Neural cell (in vitro differentiated cells): ENCODE results near the gene ABCA2.

ENCODE experiments used
- CTCF ChIP-seq: fragments of 450-650 bp; IDR thresholded peaks from 2 replicates; pipeline ENCODE4 v1.5.1; 2014; ENCODE audit warnings: antibody characterized with exemption, mild to moderate bottlenecking, moderate library complexity; ENCODE audit not compliant: poor library complexity, severe bottlenecking
- EP300 ChIP-seq: fragments of 450-650 bp; conservative IDR thresholded peaks from 2 replicates; pipeline ENCODE4 v1.6.1; 2014; ENCODE audit warnings: antibody characterized with exemption, mild to moderate bottlenecking, moderate library complexity; ENCODE audit not compliant: poor library complexity, severe bottlenecking
- EZH2 ChIP-seq: fragments of 200-600, 300-800 bp; shearing (Covaris generic), sonication (generic); IDR thresholded peaks from 2 replicates; pipeline ENCODE4 v1.6.1; 2014; ENCODE audit warnings: antibody characterized with exemption, low read length, borderline replicate concordance, mild to moderate bottlenecking; ENCODE audit not compliant: insufficient read depth, poor library complexity, severe bottlenecking
- POLR2AphosphoS5 ChIP-seq: IDR thresholded peaks from 2 replicates; pipeline ENCODE4 v1.6.1; 2012

DNA sequence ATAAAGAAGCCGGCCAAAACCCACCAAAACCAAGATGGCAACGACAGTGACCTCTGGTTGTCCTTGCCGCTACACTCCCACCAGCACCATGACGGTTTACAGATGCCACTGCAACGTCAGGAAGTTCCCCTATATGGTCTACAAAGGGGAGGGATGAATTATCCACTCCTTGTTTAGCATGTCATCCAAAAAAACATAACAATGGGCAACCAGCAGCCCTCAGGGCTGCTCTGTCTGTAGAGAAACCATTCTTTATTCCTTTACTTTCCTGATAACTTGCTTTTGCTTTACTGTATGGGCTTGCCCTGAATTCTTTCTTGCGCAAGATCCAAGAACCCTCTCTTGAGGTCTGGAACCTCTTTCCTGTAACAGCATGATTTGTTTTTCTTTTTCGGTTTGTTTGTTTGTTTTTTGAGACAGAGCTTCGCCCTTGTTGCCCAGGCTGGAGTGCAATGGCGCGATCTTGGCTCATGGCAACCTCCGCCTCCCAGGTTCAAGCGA lies 47.3 kb upstream of the ABCA2 start:
- TF ChIP-seq EZH2 (no peak), EP300 (no peak), POLR2AphosphoS5 (no peak), CTCF (no peak)
